HG03354 (cell line): ENCODE results near the gene RFX2.
"Not testable (repeated sequence)": the region's sequence is repeated elsewhere in the genome, so short reads cannot be mapped to it uniquely, and the experiment has no call there.

ENCODE experiments used
- ATAC-seq: cut with Tn5 transposase; IDR thresholded peaks from one replicate; pipeline ENCODE4 v1.9.1; 2021; ENCODE audit warnings: mild to moderate bottlenecking; ENCODE audit not compliant: unreplicated experiment, poor library complexity, severe bottlenecking

The RFX2 gene

GRCh38 chr19:6079107-6079506 lies 31.2 kb downstream of the RFX2 start:
- no peak for ATAC-seq

- ATAC-seq, result no peak
These were observed 32.2 kb downstream of the RFX2 start for GRCh38 chr19:6078068-6078467.

- ATAC-seq, result no peak
These were observed 33.4 kb downstream of the RFX2 start for GRCh38 chr19:6076675-6077463.

- no peak for ATAC-seq
These were observed 34.0 kb downstream of the RFX2 start for GRCh38 chr19:6076291-6076665.

- ATAC-seq, result no peak
These were observed 35.4 kb downstream of the RFX2 start for GRCh38 chr19:6074709-6075403.

- no peak for ATAC-seq
These were observed 36.2 kb downstream of the RFX2 start for GRCh38 chr19:6073858-6074708.

GRCh38 chr19:6073233-6073632 lies 37.1 kb downstream of the RFX2 start:
- ATAC-seq, result not testable (repeated sequence)

- ATAC-seq, result no peak
These were observed 38.4 kb downstream of the RFX2 start for GRCh38 chr19:6071875-6072274.

GRCh38 chr19:6070720-6071485 lies 39.4 kb downstream of the RFX2 start:
- no peak for ATAC-seq

GRCh38 chr19:6070207-6070681 lies 40.1 kb downstream of the RFX2 start:
- no peak for ATAC-seq

GRCh38 chr19:6069268-6069791 lies 41.0 kb downstream of the RFX2 start:
- no peak for ATAC-seq

GRCh38 chr19:6068711-6069110 lies 41.6 kb downstream of the RFX2 start:
- ATAC-seq, result no peak

- no peak for ATAC-seq
These were observed 42.3 kb downstream of the RFX2 start for GRCh38 chr19:6067975-6068374.

GRCh38 chr19:6066661-6067646 lies 43.3 kb downstream of the RFX2 start:
- peak; percentile 45 for ATAC-seq

GRCh38 chr19:6065685-6066374 lies 44.5 kb downstream of the RFX2 start:
- no peak for ATAC-seq

- ATAC-seq, result no peak
These were observed 45.8 kb downstream of the RFX2 start for GRCh38 chr19:6064336-6065073.
